Right cardiac atrium (tissue), 5 donors: ENCODE measurements around the gene DHRSX. TPM values are rescaled to one million over a fixed set of nuclear protein-coding genes. Genes with fewer than 3 reads are reported as not detected.

Experiments
- ATAC-seq, 2 donors: fragments of 200-7000 bp; cut with Tn5 transposase; one replicate each; pipeline versions ENCODE4 v1.8.0 to v1.9.1; 2020; ENCODE audit warnings: moderate library complexity in 2 of 2, mild to moderate bottlenecking in 1 of 2
- DNase-seq, 3 donors: peaks; one replicate each; pipeline ENCODE4 v3.0.0-alpha.2; 2020
- H3K27ac ChIP-seq: one replicate; pipeline ENCODE4 v1.5.1; 2013; ENCODE audit warnings: mild to moderate bottlenecking, low read length, control low read depth, moderate library complexity
- H3K27me3 ChIP-seq: one replicate; pipeline ENCODE4 v1.6.1; 2013; ENCODE audit not compliant: control insufficient read depth, insufficient read depth
- H3K4me1 ChIP-seq: one replicate; pipeline ENCODE4 v1.6.1; 2013; ENCODE audit warnings: low read length; ENCODE audit not compliant: control insufficient read depth, insufficient read depth
- H3K4me3 ChIP-seq: one replicate; pipeline ENCODE4 v1.5.1; 2013; ENCODE audit warnings: low read length, control low read depth
- H3K9me3 ChIP-seq: one replicate; pipeline ENCODE4 v1.6.1; 2013; ENCODE audit warnings: low read length; ENCODE audit not compliant: control insufficient read depth
- WGBS: extraction: QIAGEN DNeasy Blood & Tissue Kit; methylation state at CpG from one replicate; pipeline ENCODE4 v1.1.7; 2013; 5-methylcytosine and 5-hydroxymethylcytosine counted together
- intact Hi-C, 4 donors: fragments of 100-400 bp; cut with DNase I; formaldehyde crosslinking; loops; one replicate each; pipeline versions ENCODE4 v1.11.0 to v1.14.0; 2022 to 2023
- polyA plus RNA-seq: library from polyadenylated mRNA; stranded (reverse); fragments of 200-250 nt; gene quantifications from one replicate; pipeline ENCODE4 v1.2.3, GENCODE V29; 2013
- total RNA-seq, 4 donors: library from RNA; stranded (reverse); fragmentation: NEBNext Ultra II Directional; extraction: Animal tissue kit (Norgen Biotek cat#: 25700); gene quantifications; one replicate each; pipeline ENCODE4 v1.2.1, GENCODE V29; 2021
- donor health status: healthy with polysubstance abuse.
- donor health status: DM: no; HTN: yes; CAD: no.
- donor health status: DM: no; HTN: no; CAD: no.
- donor health status: DM: no; HTN: yes; CAD: no; lungs with severe emphysema.
- donor health status: DM: yes; HTN: yes; CAD: no.

The DHRSX gene
- total and polyA plus RNA-seq, 5 donors: 22.2 to 43.7 (median 30.1) TPM

DNA sequence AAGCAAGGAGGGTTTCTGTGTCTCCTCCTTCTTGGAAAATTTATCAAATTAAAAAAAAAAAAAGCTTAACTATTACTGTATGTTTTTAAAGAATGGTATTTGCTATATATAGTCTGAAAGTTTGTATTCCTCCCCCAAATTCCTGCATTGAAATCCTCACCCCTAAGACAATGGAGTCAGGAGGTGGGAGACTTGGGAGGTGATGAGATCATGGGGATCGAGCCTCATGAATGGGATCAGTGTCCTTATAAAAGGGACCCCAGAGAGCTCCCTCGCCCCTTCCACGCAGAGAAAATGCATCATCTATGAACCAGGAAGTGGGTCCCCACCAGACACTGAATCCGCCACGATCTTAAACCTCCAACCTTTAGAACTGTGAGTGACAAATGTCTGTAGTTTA lies 50.1 kb downstream of the DHRSX start:
- no peak overlapping the region for H3K4me3 ChIP-seq
- no peaks in the 10 kb centered on the region for H3K9me3 ChIP-seq
- DNase-seq (no peak), ATAC-seq (no peak)
- H3K27me3 ChIP-seq: no peaks in the 10 kb centered on the region
- H3K4me1 ChIP-seq: no peaks in the 10 kb centered on the region
- H3K27ac ChIP-seq: no peak overlapping the region
- 68% methylated on average over 5 of the region's 5 CpGs for WGBS
- intact Hi-C loops: no loop called here

DNA sequence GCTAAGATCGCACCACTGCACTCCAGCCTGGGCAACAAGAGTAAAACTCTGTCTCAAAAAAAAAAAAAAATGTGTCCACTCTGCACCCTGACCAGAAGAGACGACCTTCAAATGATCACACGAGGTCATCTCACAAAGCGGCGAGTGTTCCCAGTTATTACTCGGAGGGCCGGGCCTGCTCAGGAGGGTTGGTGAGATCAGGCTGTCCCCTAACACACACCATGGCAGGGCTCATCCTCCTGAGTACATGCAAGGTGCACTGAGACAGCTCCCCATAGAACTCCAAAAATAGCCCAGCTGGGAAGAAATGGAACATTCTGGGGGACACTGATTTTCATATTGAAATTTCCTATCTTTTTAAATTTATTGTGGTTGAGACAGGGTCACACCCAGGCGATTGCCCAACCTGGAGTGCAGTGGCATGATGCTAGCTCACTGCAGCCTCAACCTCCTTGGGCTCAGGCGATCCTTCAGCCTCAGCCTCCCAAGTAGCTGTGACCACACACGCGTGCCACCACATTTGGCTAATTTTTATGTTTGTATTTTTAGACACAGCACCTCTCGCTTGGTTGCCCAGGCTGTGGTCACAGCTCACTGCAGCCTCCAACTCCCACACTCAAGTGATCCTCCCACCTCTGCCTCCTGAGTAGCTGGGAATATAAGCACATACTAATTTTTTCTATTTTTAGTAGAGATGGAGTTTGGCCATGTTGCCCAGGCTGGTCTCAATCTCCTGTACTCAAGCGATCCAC lies 51.5 kb downstream of the DHRSX start:
- Histone ChIP-seq H3K9me3 (no peaks in the 10 kb centered on the region), H3K4me1 (no peaks in the 10 kb centered on the region), H3K27ac (no peak overlapping the region), H3K27me3 (no peaks in the 10 kb centered on the region), H3K4me3 (no peak overlapping the region)
- intact Hi-C loops: no loop called here
- ATAC-seq: no peak
- no peak for DNase-seq
- WGBS: 92% methylated on average over 13 of the region's 13 CpGs

DNA sequence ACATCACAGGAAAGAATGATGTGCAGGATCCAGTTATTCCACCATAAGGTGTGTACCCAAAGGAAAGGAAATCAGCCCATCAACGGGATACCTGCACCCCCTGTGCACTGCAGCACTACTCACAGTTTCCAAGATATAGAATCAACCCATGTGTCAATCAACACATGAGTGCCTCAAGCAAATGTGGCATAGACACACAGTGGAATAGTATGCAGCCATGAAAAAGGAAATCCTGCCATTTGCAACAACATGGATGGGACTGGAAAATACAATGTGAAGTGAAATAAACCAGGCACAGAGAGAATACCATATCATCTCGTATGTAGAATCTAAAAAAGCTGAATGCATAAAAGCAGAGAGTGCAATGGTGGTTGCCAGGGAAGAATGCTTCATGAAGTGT lies 53.3 kb downstream of the DHRSX start:
- Histone ChIP-seq H3K4me3 (no peak overlapping the region), H3K27me3 (no peaks in the 10 kb centered on the region), H3K27ac (no peak overlapping the region), H3K9me3 (no peaks in the 10 kb centered on the region), H3K4me1 (no peaks in the 10 kb centered on the region)
- 96% methylated on average over 1 of the region's 2 CpGs for WGBS
- ATAC-seq (no peak), DNase-seq (no peak)
- intact Hi-C loops: no loop called here

DNA sequence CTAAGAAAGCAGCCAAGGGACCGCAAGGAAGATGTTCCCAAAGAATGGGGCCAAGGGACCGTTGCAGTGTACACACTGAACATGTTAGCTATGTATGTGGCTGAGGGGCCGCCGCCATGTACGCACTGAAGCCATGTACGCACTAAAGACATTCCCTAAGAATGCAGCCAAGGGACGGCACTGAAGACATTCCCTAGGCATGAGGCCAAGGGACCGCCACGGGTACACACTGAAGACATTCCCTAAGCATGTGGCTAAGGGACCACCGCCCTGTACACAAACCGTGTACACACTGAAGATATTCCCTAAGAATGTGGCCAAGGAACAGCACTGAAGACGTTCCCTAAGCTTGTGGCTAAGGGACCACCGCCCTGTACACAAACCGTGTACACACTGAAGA lies 54.0 kb downstream of the DHRSX start:
- H3K9me3 ChIP-seq: no peaks in the 10 kb centered on the region
- no peaks in the 10 kb centered on the region for H3K27me3 ChIP-seq
- intact Hi-C loops: no loop called here
- H3K27ac ChIP-seq: no peak overlapping the region
- no peak for ATAC-seq
- WGBS: 97% methylated on average over 14 of the region's 14 CpGs
- DNase-seq: no peak
- no peak overlapping the region for H3K4me3 ChIP-seq
- H3K4me1 ChIP-seq: no peaks in the 10 kb centered on the region

DNA sequence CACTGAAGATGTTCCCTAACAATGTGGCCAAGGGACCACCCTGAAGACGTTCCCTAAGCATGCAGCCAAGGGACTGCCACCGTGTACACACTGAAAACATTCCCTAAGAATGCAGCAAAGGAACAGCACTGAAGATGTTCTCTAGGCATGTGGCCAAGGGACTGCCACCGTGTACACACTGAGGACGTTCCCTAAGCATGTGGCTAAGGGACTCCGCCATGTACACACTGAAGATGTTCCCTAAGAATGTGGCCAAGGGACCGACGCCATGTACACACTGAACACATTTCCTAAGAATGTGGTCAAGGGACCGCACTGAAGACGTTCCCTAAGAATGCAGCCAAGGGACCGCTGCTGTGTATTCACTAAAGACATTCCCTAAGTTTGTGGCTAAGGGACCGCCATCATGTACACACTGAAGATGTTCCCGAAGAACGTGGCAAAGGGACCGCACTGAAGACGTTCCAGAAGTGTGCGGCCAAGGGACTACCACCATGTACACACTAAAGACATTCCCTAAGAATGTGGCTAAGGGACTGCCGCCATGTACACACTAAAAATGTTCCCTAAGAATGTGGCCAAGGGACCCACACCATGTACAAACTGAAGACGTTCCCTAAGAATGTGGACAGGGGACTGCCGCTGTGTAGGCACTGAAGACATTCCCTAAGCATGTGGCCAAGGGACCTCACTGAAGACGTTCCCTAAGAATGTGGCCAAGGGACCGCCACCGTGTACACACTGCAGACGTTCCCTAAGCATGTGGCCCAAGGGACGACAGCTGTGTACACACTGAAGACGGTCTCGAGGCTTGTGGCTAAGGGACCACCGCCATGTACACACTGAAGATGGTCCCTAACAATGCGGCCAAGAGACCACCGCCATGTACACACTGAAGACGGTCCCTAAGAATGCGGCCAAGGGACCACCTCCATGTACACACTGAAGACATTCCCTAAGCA lies 54.8 kb downstream of the DHRSX start:
- no peak for DNase-seq
- 93% methylated on average over 31 of the region's 31 CpGs for WGBS

DNA sequence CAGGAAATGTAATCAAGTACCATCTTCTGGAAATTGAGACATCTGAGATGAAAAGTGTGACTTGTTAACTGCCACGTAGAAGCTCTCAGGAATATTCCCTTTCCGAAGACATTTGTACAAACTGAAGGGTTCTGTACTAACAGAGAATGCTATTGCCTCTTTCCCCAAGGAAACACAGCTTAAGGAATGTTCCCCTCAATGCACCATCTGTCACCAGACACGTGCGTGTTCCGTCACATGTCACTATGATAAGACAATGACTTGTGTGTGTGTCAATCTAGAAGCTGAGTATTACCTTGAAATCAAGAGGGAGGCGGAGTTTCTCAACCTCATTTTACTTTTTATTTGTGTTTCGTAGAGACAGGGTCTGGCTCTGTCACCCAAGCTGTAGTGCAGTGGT lies 58.1 kb downstream of the DHRSX start:
- no peaks in the 10 kb centered on the region for H3K4me1 ChIP-seq
- H3K27ac ChIP-seq: no peak overlapping the region
- intact Hi-C loops: no loop called here
- H3K27me3 ChIP-seq: no peaks in the 10 kb centered on the region
- no peaks in the 10 kb centered on the region for H3K9me3 ChIP-seq
- WGBS: 75% methylated on average over 7 of the region's 7 CpGs
- ATAC-seq (no peak), DNase-seq (no peak)
- no peak overlapping the region for H3K4me3 ChIP-seq

More for the DNA sequence above, 54.8 kb downstream of the DHRSX start:
- Histone ChIP-seq H3K27me3 (no peaks in the 10 kb centered on the region), H3K4me1 (no peaks in the 10 kb centered on the region), H3K27ac (no peak overlapping the region), H3K9me3 (no peaks in the 10 kb centered on the region), H3K4me3 (no peak overlapping the region)
- ATAC-seq: no peak
- intact Hi-C loops: no loop called here

DNA sequence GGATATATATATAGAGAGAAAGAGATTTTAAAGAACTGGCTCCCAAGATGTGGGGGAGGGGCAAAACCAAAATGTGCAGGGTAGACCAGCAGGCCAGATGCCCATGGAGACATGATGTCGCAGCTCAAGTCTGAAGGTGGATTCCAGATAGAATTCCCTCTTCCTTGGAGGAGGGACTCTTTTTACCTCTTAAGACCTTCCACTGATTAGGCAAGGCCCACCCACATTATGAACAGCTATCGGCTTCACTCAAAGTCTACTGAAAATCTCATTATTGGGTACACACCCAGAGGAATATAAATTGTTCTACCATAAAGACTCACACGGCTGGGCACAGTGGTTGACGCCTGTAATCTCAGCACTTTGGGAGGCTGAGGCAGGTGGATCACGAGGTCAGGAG lies 59.3 kb downstream of the DHRSX start:
- no peak for DNase-seq
- Histone ChIP-seq H3K27me3 (no peaks in the 10 kb centered on the region), H3K9me3 (no peaks in the 10 kb centered on the region), H3K4me3 (no peak overlapping the region), H3K27ac (no peak overlapping the region), H3K4me1 (no peaks in the 10 kb centered on the region)
- intact Hi-C loops: no loop called here
- no peak for ATAC-seq
- WGBS: 98% methylated on average over 5 of the region's 5 CpGs

DNA sequence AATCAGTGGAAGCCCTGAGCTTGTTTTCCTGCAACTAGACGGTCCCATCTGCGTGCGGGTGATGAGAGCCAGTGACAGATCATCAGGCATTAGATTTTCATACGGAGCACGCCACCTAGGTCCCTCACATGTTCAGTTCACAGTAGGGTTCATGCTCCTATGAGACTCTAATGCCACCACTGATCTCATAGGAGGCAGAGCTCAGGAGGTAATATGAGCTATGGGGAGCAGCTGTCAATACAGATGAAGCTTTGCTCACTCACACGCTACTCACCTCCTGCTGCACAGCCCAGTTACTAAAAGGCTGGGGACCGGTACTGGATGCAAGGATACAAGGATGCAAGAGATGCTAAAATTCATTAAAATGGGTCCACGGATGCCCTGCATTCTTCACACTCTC lies 61.2 kb downstream of the DHRSX start:
- no peak overlapping the region for H3K27ac ChIP-seq
- intact Hi-C loops: no loop called here
- no peaks in the 10 kb centered on the region for H3K9me3 ChIP-seq
- H3K27me3 ChIP-seq: no peaks in the 10 kb centered on the region
- no peak overlapping the region for H3K4me3 ChIP-seq
- no peaks in the 10 kb centered on the region for H3K4me1 ChIP-seq
- 96% methylated on average over 8 of the region's 8 CpGs for WGBS
- DNase-seq: no peak
- no peak for ATAC-seq

DNA sequence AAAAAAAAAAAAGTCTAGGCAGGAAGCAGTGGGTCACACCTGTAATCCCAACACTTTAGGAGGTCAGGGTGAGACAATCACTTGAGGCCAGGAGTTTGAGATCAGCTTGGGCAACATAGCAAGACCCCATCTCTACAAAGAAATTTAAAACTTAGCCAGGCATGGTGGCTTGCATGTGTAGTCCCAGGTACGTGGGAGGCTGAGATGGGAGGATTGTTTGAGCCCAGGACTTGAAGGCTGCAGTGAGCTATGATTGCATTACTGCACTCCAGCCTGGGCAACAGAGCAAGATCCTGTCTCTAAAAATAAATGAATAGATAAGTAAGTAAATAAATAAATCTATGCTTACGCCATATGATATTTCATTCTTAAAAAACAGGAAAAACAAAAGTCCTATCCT lies 65.3 kb downstream of the DHRSX start:
- ATAC-seq (no peak), DNase-seq (no peak)
- Histone ChIP-seq H3K9me3 (no peaks in the 10 kb centered on the region), H3K4me3 (no peak overlapping the region), H3K4me1 (no peaks in the 10 kb centered on the region), H3K27me3 (no peaks in the 10 kb centered on the region), H3K27ac (no peak overlapping the region)
- WGBS: 85% methylated on average over 2 of the region's 2 CpGs
- intact Hi-C loops: no loop called here

DNA sequence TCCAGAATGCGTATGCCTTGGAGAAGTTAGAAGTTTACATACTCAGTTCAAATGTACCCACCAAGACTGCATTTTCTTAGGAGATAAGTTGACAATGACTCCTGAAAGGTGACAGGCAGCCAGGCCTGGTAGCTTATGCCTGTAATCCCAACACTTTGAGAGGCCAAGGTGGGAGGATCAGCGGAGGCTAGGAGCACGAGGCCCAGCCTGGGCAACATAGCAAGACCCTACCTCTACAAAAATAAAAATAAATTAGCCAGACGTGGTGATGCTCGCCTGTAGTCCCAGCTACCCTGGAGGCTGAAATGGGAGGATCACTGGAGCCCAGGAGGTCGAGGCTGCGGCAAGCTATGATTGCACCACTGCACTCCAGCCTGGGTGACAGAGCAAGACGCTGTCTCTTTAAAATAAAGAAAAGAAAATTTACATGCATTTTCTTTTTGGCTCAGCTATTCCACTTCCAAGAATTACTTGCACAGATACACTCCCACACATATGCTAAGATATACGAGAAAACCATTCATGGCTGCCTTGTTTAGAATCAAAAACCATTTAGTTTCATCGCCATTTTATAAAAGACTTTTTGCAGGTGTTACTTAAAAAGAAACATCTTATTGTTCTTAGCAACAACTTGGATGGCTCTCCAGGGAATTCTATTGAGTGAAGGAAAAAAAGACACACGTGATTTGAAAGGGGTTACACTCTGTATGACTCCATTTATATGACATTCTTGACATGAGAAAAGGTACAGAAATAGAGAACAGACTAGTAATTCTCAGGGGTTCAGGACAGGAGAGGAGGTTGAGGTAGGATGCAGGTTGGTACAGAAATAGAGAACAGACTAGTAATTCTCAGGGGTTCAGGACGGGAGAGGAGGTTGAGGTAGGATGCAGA lies 66.3 kb downstream of the DHRSX start:
- no peak for ATAC-seq
- Histone ChIP-seq H3K27me3 (no peaks in the 10 kb centered on the region), H3K27ac (no peak overlapping the region), H3K4me3 (no peak overlapping the region), H3K9me3 (no peaks in the 10 kb centered on the region), H3K4me1 (no peaks in the 10 kb centered on the region)
- intact Hi-C loops: no loop called here
- no peak for DNase-seq
- WGBS: 78% methylated on average over 12 of the region's 12 CpGs
